H1 (cell line): ENCODE measurements around the gene APLN. TPM values are rescaled to one million over a fixed set of nuclear protein-coding genes. Genes with fewer than 3 reads are reported as not detected.

ENCODE experiments used
- CTCF ChIA-PET: fragments of 300-600 bp; sonication (Branson Sonifier 250); formaldehyde crosslinking; loops from one replicate; lab custom pipeline; 2021; ENCODE audit not compliant: partially characterized antibody; lab: Charles Lee
- POLR2A ChIA-PET: fragments of 300-600 bp; sonication (Branson Sonifier 250); formaldehyde crosslinking; loops from one replicate; lab custom pipeline; 2021; ENCODE audit warnings: inconsistent platforms; ENCODE audit not compliant: partially characterized antibody; lab: Charles Lee
- DNase-seq, 2 experiments: peaks; one replicate each; pipeline versions ENCODE4 v3.0.0 to v3.0.0-alpha.2; 2010 to 2022; ENCODE audit warnings: low spot score in 2 of 2, low read depth in 1 of 2, mixed read lengths in 1 of 2
- FAIRE-seq: peaks from 2 replicates; lab custom pipeline; 2011; peaks lifted over from hg19 to GRCh38; lab: Jason Lieb, UNC
- H2AFZ ChIP-seq: 2 replicates; pipeline ENCODE4 v1.8.1; 2012; ENCODE audit warnings: low read length, inconsistent platforms
- H2AK5ac ChIP-seq: 2 replicates; pipeline ENCODE4 v1.6.1; 2013; ENCODE audit warnings: low read depth, low read length
- H2BK120ac ChIP-seq: replicated peaks from 2 replicates; pipeline ENCODE3; 2013; ENCODE audit warnings: low read depth, low read length, inconsistent platforms
- H2BK12ac ChIP-seq: 2 replicates; pipeline ENCODE4 v1.6.1; 2013; ENCODE audit warnings: low read depth, low read length
- H2BK15ac ChIP-seq: 2 replicates; pipeline ENCODE4 v1.6.1; 2013; ENCODE audit warnings: low read length
- H2BK20ac ChIP-seq: 2 replicates; pipeline ENCODE4 v1.6.1; 2013; ENCODE audit warnings: low read length
- H2BK5ac ChIP-seq: 2 replicates; pipeline ENCODE4 v1.6.1; 2013; ENCODE audit warnings: low read depth, low read length
- H3K14ac ChIP-seq: 2 replicates; pipeline ENCODE4 v1.6.1; 2013; ENCODE audit warnings: inconsistent platforms; ENCODE audit not compliant: insufficient read length
- H3K18ac ChIP-seq: 2 replicates; pipeline ENCODE4 v1.6.1; 2013; ENCODE audit warnings: low read length; ENCODE audit errors: extremely low read depth
- H3K23ac ChIP-seq: 2 replicates; pipeline ENCODE4 v1.6.1; 2013; ENCODE audit warnings: inconsistent platforms; ENCODE audit not compliant: insufficient read length
- H3K23me2 ChIP-seq: 2 replicates; pipeline ENCODE4 v1.6.1; 2013; ENCODE audit warnings: low read depth, low read length
- H3K27ac ChIP-seq: 2 replicates; pipeline ENCODE4 v1.6.1; 2011; ENCODE audit warnings: low read depth, low read length, inconsistent platforms
- H3K27me3 ChIP-seq, 4 experiments: replicated peaks in 1 of 4; 1 replicate in 1 of 4; 2 replicates in 3 of 4; pipeline versions ENCODE4 v1.6.1 to v1.8.1; 2011 to 2013; ENCODE audit warnings: low read length in 3 of 4, mild to moderate bottlenecking in 3 of 4, inconsistent platforms in 2 of 4, mixed read lengths in 2 of 4, moderate library complexity in 1 of 4; ENCODE audit not compliant: control insufficient read depth in 3 of 4, insufficient read depth in 3 of 4; ENCODE audit errors: extremely low read depth in 1 of 4
- H3K36me3 ChIP-seq, 4 experiments: 2 replicates each; pipeline versions ENCODE4 v1.6.1 to v1.8.1; 2011 to 2013; ENCODE audit warnings: mild to moderate bottlenecking in 4 of 4, low read length in 3 of 4, moderate library complexity in 2 of 4, control low read depth in 1 of 4, inconsistent platforms in 1 of 4; ENCODE audit not compliant: insufficient read depth in 4 of 4, control insufficient read depth in 2 of 4
- H3K4ac ChIP-seq: replicated peaks from 2 replicates; pipeline ENCODE3; 2013; ENCODE audit warnings: low read length, low read depth, mixed read lengths, inconsistent platforms; ENCODE audit not compliant: insufficient read length
- H3K4me1 ChIP-seq, 4 experiments: replicated peaks in 1 of 4; 1 replicate in 1 of 4; 2 replicates in 3 of 4; pipeline versions ENCODE4 v1.6.1 to v1.8.1; 2011 to 2013; ENCODE audit warnings: low read length in 3 of 4, inconsistent platforms in 2 of 4, mixed read lengths in 1 of 4; ENCODE audit not compliant: insufficient read depth in 4 of 4, control insufficient read depth in 3 of 4
- H3K4me2 ChIP-seq, 2 experiments: 2 replicates each; pipeline versions ENCODE4 v1.6.1 to v1.8.1; 2011 to 2013; ENCODE audit warnings: low read depth in 2 of 2, low read length in 2 of 2, control low read depth in 1 of 2, inconsistent platforms in 1 of 2, mild to moderate bottlenecking in 1 of 2; ENCODE audit not compliant: insufficient read depth in 1 of 2
- H3K4me3 ChIP-seq, 4 experiments: fragments of 200-600, 300-600 bp in 1 of 4; sonication (generic), shearing (Covaris generic), sonication (Bioruptor Twin) in 1 of 4; 2 replicates each; pipeline versions ENCODE4 v1.5.1 to v1.8.1; 2011 to 2016; ENCODE audit warnings: low read length in 4 of 4, low read depth in 3 of 4, control low read depth in 2 of 4, inconsistent platforms in 2 of 4, mild to moderate bottlenecking in 2 of 4, mixed read lengths in 1 of 4, moderate library complexity in 1 of 4; ENCODE audit not compliant: insufficient read depth in 2 of 4; ENCODE audit errors: extremely low read depth in 1 of 4
- H3K56ac ChIP-seq: replicated peaks from 2 replicates; pipeline ENCODE3; 2013; ENCODE audit warnings: low read depth, mild to moderate bottlenecking, mixed read lengths, low read length, inconsistent platforms; ENCODE audit not compliant: insufficient read length
- H3K79me1 ChIP-seq: 2 replicates; pipeline ENCODE4 v1.6.1; 2013; ENCODE audit warnings: low read depth, low read length, control low read depth
- H3K79me2 ChIP-seq, 2 experiments: 2 replicates each; pipeline versions ENCODE4 v1.6.1 to v1.8.1; 2012 to 2013; ENCODE audit warnings: low read length in 2 of 2, mild to moderate bottlenecking in 2 of 2, inconsistent platforms in 1 of 2; ENCODE audit not compliant: insufficient read depth in 2 of 2, control insufficient read depth in 1 of 2
- H3K9ac ChIP-seq, 4 experiments: replicated peaks in 1 of 4; 1 replicate in 1 of 4; 2 replicates in 3 of 4; pipeline versions ENCODE4 v1.6.1 to v1.8.1; 2011 to 2013; ENCODE audit warnings: low read depth in 3 of 4, low read length in 3 of 4, control low read depth in 2 of 4, mild to moderate bottlenecking in 2 of 4, moderate library complexity in 2 of 4, inconsistent platforms in 1 of 4; ENCODE audit errors: extremely low read depth in 1 of 4
- H3K9me3 ChIP-seq, 2 experiments: 2 replicates each; pipeline versions ENCODE4 v1.6.1 to v1.8.1; 2012 to 2013; ENCODE audit warnings: mild to moderate bottlenecking in 2 of 2, moderate library complexity in 2 of 2, control low read depth in 1 of 2, inconsistent platforms in 1 of 2, low read depth in 1 of 2, low read length in 1 of 2, mixed read lengths in 1 of 2; ENCODE audit not compliant: insufficient read depth in 2 of 2
- H4K20me1 ChIP-seq, 2 experiments: replicated peaks in 1 of 2; 2 replicates each; pipeline versions ENCODE3 to v1.8.1; 2011 to 2013; ENCODE audit warnings: inconsistent platforms in 2 of 2, low read length in 2 of 2, mild to moderate bottlenecking in 1 of 2; ENCODE audit not compliant: insufficient read depth in 2 of 2, control insufficient read depth in 1 of 2
- H4K5ac ChIP-seq: 2 replicates; pipeline ENCODE4 v1.6.1; 2013; ENCODE audit warnings: low read length, low read depth, mixed read lengths, inconsistent platforms; ENCODE audit not compliant: insufficient read length
- H4K8ac ChIP-seq: 2 replicates; pipeline ENCODE4 v1.8.0; 2013; ENCODE audit warnings: mild to moderate bottlenecking, moderate library complexity, low read length, inconsistent platforms; ENCODE audit not compliant: insufficient read depth; ENCODE audit errors: extremely low read depth
- H4K91ac ChIP-seq: replicated peaks from 2 replicates; pipeline ENCODE3; 2013; ENCODE audit warnings: low read length, mixed read lengths, inconsistent platforms; ENCODE audit not compliant: insufficient read length
- BRCA1 ChIP-seq: IDR thresholded peaks from 2 replicates; pipeline ENCODE4 v1.6.1; 2012; ENCODE audit warnings: low read depth, low read length, improper control_type of control experiment
- RAD21 ChIP-seq, 2 experiments: IDR thresholded peaks in 1 of 2; conservative IDR thresholded peaks in 1 of 2; 2 replicates each; pipeline ENCODE4 v1.6.1; 2011; ENCODE audit warnings: low read depth in 2 of 2, low read length in 2 of 2, improper control_type of control experiment in 1 of 2, inconsistent platforms in 1 of 2, mild to moderate bottlenecking in 1 of 2, moderate library complexity in 1 of 2
- WGBS, 2 experiments: shearing (Covaris generic) in 1 of 2; methylation state at CpG; one replicate each; pipeline versions ENCODE4 v1.1.6 to v1.1.7; 2013 to 2015; ENCODE audit warnings: low lambda C conversion rate in 2 of 2, mixed read lengths in 2 of 2, inconsistent platforms in 1 of 2, low coverage in 1 of 2, missing lambda C conversion rate in 1 of 2; ENCODE audit not compliant: insufficient replicate concordance in 2 of 2, insufficient coverage in 1 of 2, insufficient read length in 1 of 2; ENCODE audit errors: extremely low coverage in 1 of 2, missing lambda C conversion rate in 1 of 2; 5-methylcytosine and 5-hydroxymethylcytosine counted together
- polyA plus RNA-seq, 7 experiments: library from polyadenylated mRNA; depleted of rRNA in 3 of 7; stranded (reverse) in 5 of 7; unstranded in 2 of 7; fragments of >200 nt in 5 of 7; fragments of 200-250 nt in 2 of 7; gene quantifications; 1 replicate in 5 of 7; 2 replicates in 1 of 7; 4 replicates in 1 of 7; pipeline versions ENCODE4 v1.2.1 to v1.2.3, GENCODE V29; 2011 to 2013; ENCODE audit warnings: missing spikeins in 2 of 7, mixed read lengths in 2 of 7
- total RNA-seq: library from RNA; stranded (reverse); fragmentation: NEBNext Ultra II Directional; extraction: Animal tissue kit (Norgen Biotek cat#: 25700); gene quantifications from 2 replicates; pipeline ENCODE4 v1.2.1, GENCODE V29; 2021

Gene APLN
- total and polyA plus RNA-seq, 2 of the 8 experiments (the other 6 are each of a cell fraction or from before 2014, with no cell fraction given) = 1.1 to 1.8 TPM

DNA sequence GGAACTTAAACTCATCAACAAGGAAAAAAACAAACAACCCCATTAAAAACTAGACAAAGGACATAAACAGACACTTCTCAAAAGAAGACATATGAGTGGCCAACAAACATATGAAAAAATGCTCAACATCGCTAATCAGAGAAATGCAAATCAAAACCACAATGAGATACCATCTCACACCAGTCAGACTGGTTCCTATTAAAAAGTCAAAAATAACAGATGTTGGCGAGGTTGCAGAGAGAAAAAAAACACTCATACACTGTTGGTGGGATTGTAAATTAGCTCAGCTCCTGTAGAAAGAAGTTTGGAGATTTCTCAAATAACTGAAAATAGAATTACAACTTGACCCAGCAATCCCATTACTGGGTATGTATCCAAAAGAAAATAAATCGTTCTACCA, 28.7 kb downstream of the APLN start:
- Histone ChIP-seq H3K4ac (no peak overlapping the region), H3K9ac (no peak overlapping the region), H2BK12ac (no peak overlapping the region), H3K79me2 (no peaks in the 10 kb centered on the region), H3K27me3 (no peaks in the 10 kb centered on the region), H3K79me1 (no peaks in the 10 kb centered on the region), H4K91ac (no peak overlapping the region), H3K27ac (no peak overlapping the region), H2BK15ac (no peak overlapping the region), H3K36me3 (no peaks in the 10 kb centered on the region), H2BK20ac (no peak overlapping the region), H4K8ac (no peak overlapping the region), H3K18ac (no peak overlapping the region), H3K23ac (no peak overlapping the region), H2BK120ac (no peak overlapping the region), H3K4me2 (no peak overlapping the region), H3K4me1 (peaks cover 0 to 4% (median 0%) of the 10 kb centered on the region in 4 experiments; a peak in 1 of 7 replicates), H3K56ac (no peak overlapping the region), H2AK5ac (no peak overlapping the region), H4K5ac (no peak overlapping the region), H4K20me1 (no peaks in the 10 kb centered on the region), H2BK5ac (no peak overlapping the region), H3K4me3 (no peak overlapping the region), H2AFZ (no peak overlapping the region), H3K23me2 (no peaks in the 10 kb centered on the region), H3K9me3 (no peaks in the 10 kb centered on the region), H3K14ac (no peak overlapping the region)
- FAIRE-seq (no peak), DNase-seq (no peak)
- no peak for TF ChIP-seq BRCA1
- no peak for TF ChIP-seq RAD21 (IDR thresholded peaks at IDR 0.05 in 1 of 2, conservative IDR thresholded peaks at IDR 0.05 in 1 of 2; ENCODE audit: low read depth in 2 of 2, low read length in 2 of 2)
- 82% methylated on average over 3 of the region's 3 CpGs; no CpG with 5 or more reads in 1 of the 2 experiments for WGBS, 2 experiments
- POLR2A ChIA-PET = no interaction called here
- CTCF ChIA-PET = interaction anchor here (3.0 kb wide), 1 partner anchor 11 kb away, joined by 23 read pairs; no protein-coding TSS in a partner anchor
